Esophagus squamous epithelium (tissue), 5 donors: Measurements from ENCODE around the gene NPIPA3. TPM values are rescaled to one million over a fixed set of nuclear protein-coding genes. Genes with fewer than 3 reads are reported as not detected.
"Not testable (repeated sequence)": the region's sequence is repeated elsewhere in the genome, so short reads cannot be mapped to it uniquely, and the experiment has no call there.

Source experiments
- DNase-seq: peaks from one replicate; lab custom pipeline; 2025; lab: John Stamatoyannopoulos, UW
- H3K27ac ChIP-seq, 4 donors: fragments of 200-600 bp; sonication (generic); one replicate each; pipeline ENCODE4 v1.5.1; 2016 to 2019; ENCODE audit warnings: mild to moderate bottlenecking in 1 of 4
- H3K27me3 ChIP-seq, 4 donors: fragments of 200-600 bp; sonication (generic); 1 replicate in 3 of 4; 2 replicates in 1 of 4; pipeline versions ENCODE4 v1.5.1 to v1.6.0; 2017 to 2021; ENCODE audit warnings: antibody characterized with exemption in 1 of 4
- H3K36me3 ChIP-seq, 3 donors: fragments of 200-600 bp; sonication (generic); one replicate each; pipeline ENCODE4 v1.5.1; 2016 to 2019
- H3K4me1 ChIP-seq, 3 donors: fragments of 200-600 bp; sonication (generic); one replicate each; pipeline ENCODE4 v1.5.1; 2017 to 2019
- H3K4me3 ChIP-seq, 4 donors: fragments of 200-600 bp; sonication (generic); 1 replicate in 3 of 4; 2 replicates in 1 of 4; pipeline ENCODE4 v1.5.1; 2016 to 2019; ENCODE audit warnings: mild to moderate bottlenecking in 2 of 4, moderate library complexity in 1 of 4
- H3K9me3 ChIP-seq, 3 donors: fragments of 200-600 bp; sonication (generic); one replicate each; pipeline ENCODE4 v1.5.1; 2016 to 2019
- CTCF ChIP-seq, 6 experiments: fragments of 450-650 bp in 4 of 6; fragments of 200-600 bp in 2 of 6; sonication (generic) in 2 of 6; IDR thresholded peaks; one replicate each; pipeline ENCODE4 v1.5.1; 2016 to 2019; ENCODE audit warnings: antibody characterized with exemption in 6 of 6, mild to moderate bottlenecking in 4 of 6, moderate library complexity in 4 of 6
- POLR2A ChIP-seq, 4 donors: fragments of 450-650 bp; IDR thresholded peaks; one replicate each; pipeline ENCODE4 v1.6.1; 2017; ENCODE audit warnings: antibody characterized with exemption in 4 of 4, mild to moderate bottlenecking in 4 of 4, moderate library complexity in 3 of 4
- WGBS, 2 donors: methylation state at CpG; one replicate each; pipeline ENCODE4 v1.1.5; 2018; 5-methylcytosine and 5-hydroxymethylcytosine counted together
- intact Hi-C: fragments of 100-400 bp; cut with DNase I; formaldehyde crosslinking; loops from one replicate; pipeline ENCODE4 v1.15.0; 2022
- total RNA-seq, 4 donors: library from RNA; depleted of rRNA; stranded (reverse); fragments of >200 nt; gene quantifications; one replicate each; pipeline ENCODE4 v1.1.0, GENCODE V29; 2016
- donor health status: DM: yes; HTN: yes; CAD: no.

The NPIPA3 gene
- total RNA-seq, 4 donors from 2014 or later: 0.79 to 2.1 TPM; not detected in 2

GRCh38 chr16:14672403-14672971, 30.7 kb upstream of the NPIPA3 start:
- DNase-seq: no peak
- H3K27me3 ChIP-seq: no peaks in the 10 kb centered on the region

DNA sequence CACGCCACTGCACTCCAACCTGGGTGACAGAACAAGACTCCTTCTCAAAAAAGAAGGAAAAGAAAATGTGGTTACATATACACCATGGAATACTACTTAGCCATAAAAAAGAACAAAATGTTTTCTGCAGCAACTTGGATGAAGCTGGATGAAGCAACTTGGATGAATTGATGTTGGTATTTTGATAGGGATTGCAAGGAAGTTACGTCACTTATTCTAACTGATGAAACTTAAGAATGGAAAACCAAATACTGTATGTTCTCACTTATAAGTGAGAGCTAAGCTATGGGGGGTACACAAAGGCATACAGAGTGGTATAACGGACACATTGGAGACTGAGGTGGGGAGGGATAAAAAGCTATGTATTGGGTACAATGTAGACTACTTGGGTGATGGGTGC, 26.6 kb upstream of the NPIPA3 start:
- H3K27me3 ChIP-seq: peaks cover 0 to 3% (median 0%) of the 10 kb centered on the region in 4 donors
- no peak for TF ChIP-seq POLR2A (IDR thresholded peaks at IDR 0.05)
- TF ChIP-seq CTCF (IDR thresholded peaks at IDR 0.05): no peak
- H3K4me1 ChIP-seq: peaks cover 0 to 5% (median 0%) of the 10 kb centered on the region in 3 donors
- H3K36me3 ChIP-seq: no peaks in the 10 kb centered on the region
- no peak overlapping the region for H3K4me3 ChIP-seq
- H3K27ac ChIP-seq: no peak overlapping the region
- 87 to 89% methylated on average over 3 of the region's 3 CpGs for WGBS, 2 donors
- no peaks in the 10 kb centered on the region for H3K9me3 ChIP-seq
- intact Hi-C loops: no loop called here
- no peak for DNase-seq

More at GRCh38 chr16:14672403-14672971, 30.7 kb upstream of the NPIPA3 start:
- Histone ChIP-seq H3K4me3 (no peak overlapping the region), H3K36me3 (peaks cover 0 to 20% (median 5%) of the 10 kb centered on the region in 3 donors), H3K4me1 (peaks cover 0 to 8% (median 5%) of the 10 kb centered on the region in 3 donors), H3K27ac (no peak overlapping the region), H3K9me3 (no peaks in the 10 kb centered on the region)
- WGBS, 2 donors: 47 to 53% methylated on average over 7 of the region's 7 CpGs
- TF ChIP-seq CTCF (IDR thresholded peaks at IDR 0.05): no peak
- TF ChIP-seq POLR2A (IDR thresholded peaks at IDR 0.05): no peak
- intact Hi-C loops: no loop called here

DNA sequence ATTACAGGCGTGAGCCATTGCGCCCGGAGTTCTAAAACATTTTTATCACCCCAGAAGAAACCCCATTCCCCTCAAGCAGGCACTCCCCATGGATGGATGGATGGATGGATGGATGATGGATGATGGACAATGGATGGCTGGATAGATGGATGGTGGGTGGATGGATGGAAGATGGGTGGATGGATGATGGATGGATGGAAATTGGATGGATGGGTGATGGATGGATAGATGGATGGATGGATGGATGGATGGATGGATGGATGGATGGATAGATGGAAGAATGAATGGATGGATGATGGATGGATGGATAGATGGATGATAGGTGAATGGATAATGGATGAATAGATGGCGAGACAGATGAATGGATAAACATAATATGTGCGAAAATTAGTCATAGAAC, 25.6 kb upstream of the NPIPA3 start:
- H3K9me3 ChIP-seq: no peaks in the 10 kb centered on the region
- H3K27ac ChIP-seq: no peak overlapping the region
- WGBS, 2 donors: 84 to 88% methylated on average over 5 of the region's 5 CpGs
- DNase-seq: no peak
- no peak overlapping the region for H3K4me3 ChIP-seq
- peaks cover 0 to 3% (median 0%) of the 10 kb centered on the region in 4 donors for H3K27me3 ChIP-seq
- no peaks in the 10 kb centered on the region for H3K4me1 ChIP-seq
- TF ChIP-seq POLR2A (IDR thresholded peaks at IDR 0.05) (no peak), CTCF (IDR thresholded peaks at IDR 0.05) (no peak)
- H3K36me3 ChIP-seq: no peaks in the 10 kb centered on the region
- intact Hi-C loops: no loop called here

GRCh38 chr16:14678748-14679497, 24.3 kb upstream of the NPIPA3 start:
- Histone ChIP-seq H3K9me3 (no peaks in the 10 kb centered on the region), H3K4me1 (no peaks in the 10 kb centered on the region), H3K27me3 (peaks cover 0 to 3% (median 0%) of the 10 kb centered on the region in 4 donors), H3K27ac (no peak overlapping the region), H3K4me3 (no peak overlapping the region), H3K36me3 (no peaks in the 10 kb centered on the region)
- no peak for TF ChIP-seq CTCF (IDR thresholded peaks at IDR 0.05)
- TF ChIP-seq POLR2A (IDR thresholded peaks at IDR 0.05): no peak
- DNase-seq: no peak
- WGBS, 2 donors: 72 to 77% methylated on average over 11 of the region's 11 CpGs
- intact Hi-C loops: no loop called here

DNA sequence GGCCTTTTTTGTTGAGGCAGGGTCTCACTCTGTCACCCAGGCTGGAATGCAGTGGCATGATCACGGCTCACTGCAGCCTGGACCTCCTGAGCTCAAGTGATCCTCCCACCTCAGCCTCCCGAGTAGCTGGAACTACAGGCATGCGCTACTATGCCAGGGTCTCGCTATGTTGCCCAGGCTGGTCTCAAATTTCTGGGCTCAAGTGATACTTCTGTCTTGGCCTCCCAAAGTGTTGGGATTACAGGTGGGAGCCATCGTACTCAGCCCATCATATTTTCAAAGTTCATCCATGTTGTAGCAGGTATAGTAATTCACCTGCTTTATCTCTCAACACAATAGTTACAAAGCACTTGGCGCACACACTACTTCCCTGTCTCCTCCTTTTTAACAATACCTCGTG, 22.8 kb upstream of the NPIPA3 start:
- 78% methylated on average over 6 to 7 of the region's 7 CpGs for WGBS, 2 donors

More for the DNA sequence above, 22.8 kb upstream of the NPIPA3 start:
- H3K9me3 ChIP-seq, intact Hi-C loops, H3K4me3 ChIP-seq, H3K36me3 ChIP-seq, DNase-seq, H3K27me3 ChIP-seq, H3K4me1 ChIP-seq, H3K27ac ChIP-seq: not testable (repeated sequence)
